ENCODE results near the gene RAD51B.

Gene RAD51B

GRCh38 chr14:68684466-68685418, 865.2 kb downstream of the RAD51B start:
- H3K4me3 ChIP-seq (ENCODE audit: low read length), result no peak overlapping the region; the same call in 1 of the 2 replicates
- TF ChIP-seq ZNF274 (IDR thresholded peaks at IDR 0.05; ENCODE audit: low read depth, low read length), result no peak

- TF ChIP-seq ZNF274 (IDR thresholded peaks at IDR 0.05; ENCODE audit: low read depth, low read length), result no peak
- H3K4me3 ChIP-seq (ENCODE audit: low read length), result no peak overlapping the region; the same call in 1 of the 2 replicates
These were observed 866.0 kb downstream of the RAD51B start for GRCh38 chr14:68685419-68686204.

GRCh38 chr14:68686205-68686465, 866.6 kb downstream of the RAD51B start:
- TF ChIP-seq ZNF274 (IDR thresholded peaks at IDR 0.05; ENCODE audit: low read depth, low read length), result no peak
- no peak overlapping the region for H3K4me3 ChIP-seq (ENCODE audit: low read length)

- no peak for TF ChIP-seq ZNF274 (IDR thresholded peaks at IDR 0.05; ENCODE audit: low read depth, low read length)
These were observed 867.1 kb downstream of the RAD51B start for GRCh38 chr14:68686724-68687123.

GRCh38 chr14:68687746-68688145, 868.2 kb downstream of the RAD51B start:
- TF ChIP-seq ZNF274 (IDR thresholded peaks at IDR 0.05; ENCODE audit: low read depth, low read length), result no peak
- no peak overlapping the region for H3K4me3 ChIP-seq (ENCODE audit: low read length)

More at GRCh38 chr14:68686724-68687123, 867.1 kb downstream of the RAD51B start:
- no peak overlapping the region for H3K4me3 ChIP-seq (ENCODE audit: low read length)

GRCh38 chr14:68688872-68689371, 869.3 kb downstream of the RAD51B start:
- no peak overlapping the region for H3K4me3 ChIP-seq (ENCODE audit: low read length)
- no peak for TF ChIP-seq ZNF274 (IDR thresholded peaks at IDR 0.05; ENCODE audit: low read depth, low read length)

- H3K4me3 ChIP-seq (ENCODE audit: low read length), result no peak overlapping the region
- no peak for TF ChIP-seq ZNF274 (IDR thresholded peaks at IDR 0.05; ENCODE audit: low read depth, low read length)
These were observed 869.9 kb downstream of the RAD51B start for GRCh38 chr14:68689511-68689910.

- no peak overlapping the region for H3K4me3 ChIP-seq (ENCODE audit: low read length)
- TF ChIP-seq ZNF274 (IDR thresholded peaks at IDR 0.05; ENCODE audit: low read depth, low read length), result no peak
These were observed 870.7 kb downstream of the RAD51B start for GRCh38 chr14:68690089-68690958.

GRCh38 chr14:68691031-68691791, 871.6 kb downstream of the RAD51B start:
- no peak overlapping the region for H3K4me3 ChIP-seq (ENCODE audit: low read length)
- no peak for TF ChIP-seq ZNF274 (IDR thresholded peaks at IDR 0.05; ENCODE audit: low read depth, low read length)

GRCh38 chr14:68691792-68692118, 872.2 kb downstream of the RAD51B start:
- no peak for TF ChIP-seq ZNF274 (IDR thresholded peaks at IDR 0.05; ENCODE audit: low read depth, low read length)
- H3K4me3 ChIP-seq (ENCODE audit: low read length), result no peak overlapping the region

- no peak for TF ChIP-seq ZNF274 (IDR thresholded peaks at IDR 0.05; ENCODE audit: low read depth, low read length)
- H3K4me3 ChIP-seq (ENCODE audit: low read length), result no peak overlapping the region
These were observed 872.6 kb downstream of the RAD51B start for GRCh38 chr14:68692216-68692615.

GRCh38 chr14:68692916-68693771, 873.6 kb downstream of the RAD51B start:
- no peak overlapping the region for H3K4me3 ChIP-seq (ENCODE audit: low read length)
- TF ChIP-seq ZNF274 (IDR thresholded peaks at IDR 0.05; ENCODE audit: low read depth, low read length), result no peak
